H7 (cell line): ENCODE data around the gene CHMP6. TPM values are rescaled to one million over a fixed set of nuclear protein-coding genes. Genes with fewer than 3 reads are reported as not detected.
"Not testable (repeated sequence)": the region's sequence is repeated elsewhere in the genome, so short reads cannot be mapped to it uniquely, and the experiment has no call there.

Experiments
- DNase-seq: peaks from one replicate; pipeline ENCODE4 v3.0.0; 2012
- H3K27me3 ChIP-seq: 2 replicates; pipeline ENCODE4 v1.6.0; 2011; ENCODE audit warnings: mild to moderate bottlenecking, low read length; ENCODE audit not compliant: control insufficient read depth, insufficient read depth
- H3K36me3 ChIP-seq: replicated peaks from 2 replicates; pipeline ENCODE4 v1.5.1; 2011; ENCODE audit warnings: low read length; ENCODE audit not compliant: control insufficient read depth, insufficient read depth
- H3K4me3 ChIP-seq: 2 replicates; pipeline ENCODE4 v1.5.1; 2011; ENCODE audit warnings: low read depth, mild to moderate bottlenecking, control low read depth, low read length, moderate library complexity; ENCODE audit not compliant: insufficient read depth
- total RNA-seq: library from RNA; depleted of rRNA; stranded (reverse); fragments of >200 nt; shearing (Covaris generic); gene quantifications from 2 replicates; pipeline ENCODE4 v1.2.3, GENCODE V29; 2014

CHMP6 gene
- total RNA-seq, 1 experiment from 2014 or later = 15.0 TPM

GRCh38 chr17:81029859-81030258, 38.2 kb downstream of the CHMP6 start:
- Histone ChIP-seq H3K4me3 (no peak overlapping the region), H3K36me3 (no peaks in the 10 kb centered on the region), H3K27me3 (peaks cover 8% of the 10 kb centered on the region; the same call in 1 of the 2 replicates)
- DNase-seq = no peak

- not testable (repeated sequence) for H3K27me3 ChIP-seq, H3K36me3 ChIP-seq, DNase-seq, H3K4me3 ChIP-seq
Measured at GRCh38 chr17:81030312-81030711, 38.7 kb downstream of the CHMP6 start.

GRCh38 chr17:81030741-81031565, 39.3 kb downstream of the CHMP6 start:
- Histone ChIP-seq H3K36me3 (no peaks in the 10 kb centered on the region), H3K27me3 (peaks cover 10% of the 10 kb centered on the region), H3K4me3 (no peak overlapping the region)
- peak; percentile 37 for DNase-seq

- Histone ChIP-seq H3K4me3 (no peak overlapping the region), H3K36me3 (no peaks in the 10 kb centered on the region), H3K27me3 (peaks cover 12% of the 10 kb centered on the region)
- peak; percentile 36 for DNase-seq
Measured at GRCh38 chr17:81031566-81032550, 40.2 kb downstream of the CHMP6 start.

- Histone ChIP-seq H3K4me3 (no peak overlapping the region), H3K36me3 (no peaks in the 10 kb centered on the region), H3K27me3 (peaks cover 12% of the 10 kb centered on the region)
- no peak for DNase-seq
Measured at GRCh38 chr17:81032641-81033480, 41.2 kb downstream of the CHMP6 start.

- Histone ChIP-seq H3K4me3 (peak overlapping the region; percentile 61), H3K27me3 (peaks cover 12% of the 10 kb centered on the region), H3K36me3 (no peaks in the 10 kb centered on the region)
- DNase-seq = no peak
Measured at GRCh38 chr17:81033535-81034167, 42.0 kb downstream of the CHMP6 start.

- DNase-seq = no peak
- peaks cover 12% of the 10 kb centered on the region for H3K27me3 ChIP-seq
Measured at GRCh38 chr17:81034168-81034777, 42.6 kb downstream of the CHMP6 start.

GRCh38 chr17:81034779-81035520, 43.3 kb downstream of the CHMP6 start, which contains the start of gene BAIAP2:
Gene BAIAP2, plus strand, starts transcription at chr17:81035151. Its CDS starts 104 bp downstream, at chr17:81035255.
- H3K27me3 ChIP-seq = peaks cover 12% of the 10 kb centered on the region
- H3K36me3 ChIP-seq = no peaks in the 10 kb centered on the region
- DNase-seq = peak; percentile 100
- peak within 1 kb of the TSS; percentile 63 for H3K4me3 ChIP-seq

More at GRCh38 chr17:81034168-81034777, 42.6 kb downstream of the CHMP6 start:
- Histone ChIP-seq H3K36me3 (no peaks in the 10 kb centered on the region), H3K4me3 (peak overlapping the region; percentile 61)

GRCh38 chr17:81035521-81036196, 44.0 kb downstream of the CHMP6 start:
- peaks cover 12% of the 10 kb centered on the region for H3K27me3 ChIP-seq
- no peak for DNase-seq
- peak overlapping the region; percentile 63 for H3K4me3 ChIP-seq
- H3K36me3 ChIP-seq = no peaks in the 10 kb centered on the region

- Histone ChIP-seq H3K36me3 (no peaks in the 10 kb centered on the region), H3K27me3 (peaks cover 12% of the 10 kb centered on the region), H3K4me3 (peak overlapping the region; percentile 63)
- DNase-seq = no peak
Measured at GRCh38 chr17:81036197-81036941, 44.7 kb downstream of the CHMP6 start.

- Histone ChIP-seq H3K36me3 (no peaks in the 10 kb centered on the region), H3K4me3 (no peak overlapping the region), H3K27me3 (peaks cover 12% of the 10 kb centered on the region)
- DNase-seq = no peak
Measured at GRCh38 chr17:81037026-81037797, 45.6 kb downstream of the CHMP6 start.
